Vagina (tissue), 2 donors: ENCODE results near the gene TMEM269. TPM values are rescaled to one million over a fixed set of nuclear protein-coding genes. Genes with fewer than 3 reads are reported as not detected.

Experiments used
- DNase-seq, 2 donors: peaks; one replicate each; pipeline ENCODE4 v3.0.0-alpha.2; 2017; ENCODE audit errors: extremely low spot score in 2 of 2
- H3K27ac ChIP-seq: fragments of 200-600 bp; sonication (generic); one replicate; pipeline ENCODE4 v1.5.1; 2019
- H3K27me3 ChIP-seq: fragments of 200-600 bp; sonication (generic); one replicate; pipeline ENCODE4 v1.5.1; 2019
- H3K36me3 ChIP-seq, 2 donors: fragments of 200-600 bp; sonication (generic); one replicate each; pipeline ENCODE4 v1.5.1; 2017 to 2019
- H3K4me1 ChIP-seq: fragments of 200-600 bp; sonication (generic); one replicate; pipeline ENCODE4 v1.5.1; 2019
- H3K4me3 ChIP-seq, 2 donors: fragments of 200-600 bp; sonication (generic); 1 replicate in 1 of 2; 2 replicates in 1 of 2; pipeline ENCODE4 v1.5.1; 2016 to 2019
- H3K9me3 ChIP-seq: fragments of 200-600 bp; sonication (generic); one replicate; pipeline ENCODE4 v1.5.1; 2019
- POLR2A ChIP-seq, 2 donors: fragments of 450-650 bp; IDR thresholded peaks; one replicate each; pipeline ENCODE4 v1.6.1; 2017; ENCODE audit warnings: antibody characterized with exemption in 2 of 2, mild to moderate bottlenecking in 2 of 2, moderate library complexity in 2 of 2
- POLR2AphosphoS5 ChIP-seq, 2 donors: sonication (generic); formaldehyde crosslinking; IDR thresholded peaks; one replicate each; pipeline ENCODE4 v1.9.0; 2017; ENCODE audit warnings: antibody characterized with exemption in 2 of 2, mild to moderate bottlenecking in 2 of 2, low read depth in 1 of 2; ENCODE audit not compliant: insufficient read depth in 1 of 2
- intact Hi-C: fragments of 100-400 bp; cut with DNase I; formaldehyde crosslinking; loops from one replicate; pipeline ENCODE4 v1.15.1; 2023
- total RNA-seq: library from RNA; depleted of rRNA; stranded (reverse); fragments of >200 nt; gene quantifications from one replicate; pipeline ENCODE4 v1.2.3, GENCODE V29; 2016
- TF ChIP-seq, protein P1 (sequence below), 3 experiments: fragments of 450-650 bp in 2 of 3; fragments of 200-600 bp in 1 of 3; sonication (generic) in 1 of 3; IDR thresholded peaks; one replicate each; pipeline ENCODE4 v1.5.1; 2017 to 2019; ENCODE audit warnings: antibody characterized with exemption in 3 of 3, mild to moderate bottlenecking in 2 of 3, moderate library complexity in 2 of 3

TMEM269 gene
- total RNA-seq, 1 donor from 2014 or later: not detected

DNA sequence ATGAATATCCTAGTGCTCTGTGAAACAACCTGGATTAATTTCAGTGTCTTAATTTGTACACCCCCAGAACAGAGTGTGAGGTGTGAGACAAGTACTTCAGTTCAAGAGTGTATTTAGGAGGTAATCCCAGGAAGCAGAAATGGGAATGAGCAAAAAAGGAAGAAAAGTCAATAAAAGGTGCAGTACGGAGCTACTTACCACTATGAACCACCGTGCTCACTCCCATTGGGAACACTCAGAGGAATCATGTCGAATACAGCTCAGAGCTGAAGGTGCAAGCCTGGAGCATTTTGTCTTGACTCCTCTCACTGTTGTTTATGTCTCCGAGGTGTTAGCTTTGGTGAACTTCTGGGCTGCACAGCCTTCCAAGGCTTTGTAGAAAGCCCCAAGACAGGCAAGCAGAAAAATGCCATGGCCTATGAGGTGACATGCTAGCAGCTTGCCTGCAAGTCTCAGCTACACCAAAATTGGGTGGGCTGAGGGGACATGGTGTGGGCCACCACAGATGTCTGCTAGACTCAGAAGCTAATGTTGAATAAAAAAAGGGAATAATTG, 39.8 kb downstream of the TMEM269 start:
- H3K27ac ChIP-seq: no peak overlapping the region
- no peak overlapping the region for H3K4me3 ChIP-seq
- H3K36me3 ChIP-seq: no peaks in the 10 kb centered on the region
- no peak for TF ChIP-seq POLR2A (IDR thresholded peaks at IDR 0.05)
- TF ChIP-seq POLR2AphosphoS5 (IDR thresholded peaks at IDR 0.05; ENCODE audit: insufficient read depth in 1 of 2, low read depth in 1 of 2): no peak
- TF ChIP-seq, protein P1, sequence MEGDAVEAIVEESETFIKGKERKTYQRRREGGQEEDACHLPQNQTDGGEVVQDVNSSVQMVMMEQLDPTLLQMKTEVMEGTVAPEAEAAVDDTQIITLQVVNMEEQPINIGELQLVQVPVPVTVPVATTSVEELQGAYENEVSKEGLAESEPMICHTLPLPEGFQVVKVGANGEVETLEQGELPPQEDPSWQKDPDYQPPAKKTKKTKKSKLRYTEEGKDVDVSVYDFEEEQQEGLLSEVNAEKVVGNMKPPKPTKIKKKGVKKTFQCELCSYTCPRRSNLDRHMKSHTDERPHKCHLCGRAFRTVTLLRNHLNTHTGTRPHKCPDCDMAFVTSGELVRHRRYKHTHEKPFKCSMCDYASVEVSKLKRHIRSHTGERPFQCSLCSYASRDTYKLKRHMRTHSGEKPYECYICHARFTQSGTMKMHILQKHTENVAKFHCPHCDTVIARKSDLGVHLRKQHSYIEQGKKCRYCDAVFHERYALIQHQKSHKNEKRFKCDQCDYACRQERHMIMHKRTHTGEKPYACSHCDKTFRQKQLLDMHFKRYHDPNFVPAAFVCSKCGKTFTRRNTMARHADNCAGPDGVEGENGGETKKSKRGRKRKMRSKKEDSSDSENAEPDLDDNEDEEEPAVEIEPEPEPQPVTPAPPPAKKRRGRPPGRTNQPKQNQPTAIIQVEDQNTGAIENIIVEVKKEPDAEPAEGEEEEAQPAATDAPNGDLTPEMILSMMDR (IDR thresholded peaks at IDR 0.05): no peak
- no peak for DNase-seq
- intact Hi-C loops: no loop called here
- no peaks in the 10 kb centered on the region for H3K27me3 ChIP-seq
- H3K4me1 ChIP-seq: peaks cover 11% of the 10 kb centered on the region
- H3K9me3 ChIP-seq: no peaks in the 10 kb centered on the region

DNA sequence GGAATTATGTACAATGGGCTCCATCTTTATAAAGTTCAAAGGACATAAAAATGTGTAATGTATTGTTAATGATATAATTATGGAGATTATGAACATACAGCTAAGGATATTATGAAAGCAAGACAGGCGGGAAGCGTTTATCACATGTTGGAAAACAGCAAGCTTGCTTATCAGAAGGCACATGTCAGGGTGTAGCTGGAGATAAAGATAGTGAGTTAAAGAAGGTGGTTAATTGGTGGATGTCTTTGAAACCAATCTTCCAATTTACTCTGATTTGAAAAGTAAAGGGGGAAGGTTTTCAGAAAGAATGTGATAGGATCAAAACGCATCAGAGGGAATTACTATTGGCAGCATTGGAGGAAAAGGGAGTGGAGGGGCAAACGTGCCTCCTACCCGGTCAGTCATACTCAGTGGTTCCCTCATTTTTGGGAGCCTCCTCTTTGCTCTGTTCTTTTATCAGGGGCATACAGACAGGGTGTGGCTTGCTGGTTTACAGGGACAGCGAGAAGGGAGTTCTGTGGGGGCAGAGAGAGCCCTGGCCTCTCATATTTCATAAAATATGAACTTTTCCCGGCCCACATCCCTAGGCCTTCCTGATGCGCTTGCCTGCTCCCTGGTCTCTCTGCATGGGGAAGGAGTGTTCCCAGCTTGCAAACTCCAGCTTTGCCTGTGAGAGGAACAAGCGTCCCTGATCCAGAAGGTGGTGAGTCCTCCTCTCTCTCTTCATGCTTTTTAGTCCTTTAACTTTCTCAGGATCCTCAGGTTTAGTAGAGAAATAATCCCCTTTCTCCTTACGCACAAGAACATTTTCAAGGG, 40.5 kb downstream of the TMEM269 start:
- intact Hi-C loops: no loop called here
- DNase-seq: no peak
- no peaks in the 10 kb centered on the region for H3K9me3 ChIP-seq
- no peaks in the 10 kb centered on the region for H3K36me3 ChIP-seq
- TF ChIP-seq POLR2A (IDR thresholded peaks at IDR 0.05): no peak
- no peak for TF ChIP-seq POLR2AphosphoS5 (IDR thresholded peaks at IDR 0.05; ENCODE audit: insufficient read depth in 1 of 2, low read depth in 1 of 2)
- TF ChIP-seq, protein P1 (IDR thresholded peaks at IDR 0.05): no peak
- no peaks in the 10 kb centered on the region for H3K27me3 ChIP-seq
- no peak overlapping the region for H3K4me3 ChIP-seq
- peaks cover 11% of the 10 kb centered on the region for H3K4me1 ChIP-seq
- H3K27ac ChIP-seq: no peak overlapping the region

DNA sequence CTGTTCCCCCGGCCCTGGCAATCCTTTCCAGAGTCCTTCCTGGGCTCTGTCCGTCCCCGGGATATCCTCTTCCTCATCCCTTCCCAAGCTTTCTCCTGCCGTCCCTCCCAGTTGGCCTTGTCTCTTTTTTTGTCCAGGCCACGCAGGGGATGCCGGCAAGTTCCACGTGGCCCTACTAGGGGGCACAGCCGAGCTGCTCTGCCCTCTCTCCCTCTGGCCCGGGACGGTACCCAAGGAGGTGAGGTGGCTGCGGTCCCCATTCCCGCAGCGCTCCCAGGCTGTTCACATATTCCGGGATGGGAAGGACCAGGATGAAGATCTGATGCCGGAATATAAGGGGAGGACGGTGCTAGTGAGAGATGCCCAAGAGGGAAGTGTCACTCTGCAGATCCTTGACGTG, 45.8 kb downstream of the TMEM269 start:
- H3K4me3 ChIP-seq: no peak overlapping the region
- no peak for TF ChIP-seq POLR2AphosphoS5 (IDR thresholded peaks at IDR 0.05; ENCODE audit: insufficient read depth in 1 of 2, low read depth in 1 of 2)
- TF ChIP-seq, protein P1 (IDR thresholded peaks at IDR 0.05): no peak
- no peak for TF ChIP-seq POLR2A (IDR thresholded peaks at IDR 0.05)
- no peaks in the 10 kb centered on the region for H3K4me1 ChIP-seq
- H3K36me3 ChIP-seq: no peaks in the 10 kb centered on the region
- H3K9me3 ChIP-seq: no peaks in the 10 kb centered on the region
- intact Hi-C loops: no loop called here
- no peak for DNase-seq
- no peak overlapping the region for H3K27ac ChIP-seq
- H3K27me3 ChIP-seq: no peaks in the 10 kb centered on the region

DNA sequence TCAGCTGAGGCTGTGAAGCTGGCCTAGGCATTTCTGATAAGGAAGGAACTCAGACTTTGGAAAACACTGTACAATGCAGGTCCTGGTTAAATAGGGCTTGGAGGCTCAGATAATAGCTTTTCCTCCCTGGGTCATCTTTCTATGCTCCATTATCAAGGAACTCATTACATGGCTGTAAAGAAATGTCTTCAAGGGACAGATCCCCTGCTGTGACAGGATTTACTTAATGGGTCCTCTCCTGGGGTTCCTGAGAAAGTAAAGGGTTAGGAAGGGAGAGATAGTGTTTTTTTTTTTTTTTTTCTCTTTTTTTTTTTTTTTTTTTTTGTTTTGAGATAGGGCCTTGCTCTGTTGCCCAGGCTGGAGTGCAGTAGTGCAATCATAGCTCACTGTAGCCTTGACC, 46.5 kb downstream of the TMEM269 start:
- no peak for TF ChIP-seq POLR2AphosphoS5 (IDR thresholded peaks at IDR 0.05; ENCODE audit: insufficient read depth in 1 of 2, low read depth in 1 of 2)
- TF ChIP-seq POLR2A (IDR thresholded peaks at IDR 0.05): no peak
- TF ChIP-seq, protein P1 (IDR thresholded peaks at IDR 0.05): no peak

More for the DNA sequence above, 46.5 kb downstream of the TMEM269 start:
- no peaks in the 10 kb centered on the region for H3K36me3 ChIP-seq
- DNase-seq: no peak
- H3K4me3 ChIP-seq: no peak overlapping the region
- no peak overlapping the region for H3K27ac ChIP-seq
- intact Hi-C loops: no loop called here
- no peaks in the 10 kb centered on the region for H3K9me3 ChIP-seq
- no peaks in the 10 kb centered on the region for H3K27me3 ChIP-seq
- no peaks in the 10 kb centered on the region for H3K4me1 ChIP-seq
